IMR-90 (cell line): Measurements from ENCODE around the gene CCL2.

ENCODE experiments used
- CEBPB ChIP-seq: IDR thresholded peaks from 2 replicates; pipeline ENCODE4 v1.6.1; 2012; ENCODE audit warnings: low read depth, low read length, improper control_type of control experiment
- CTCF ChIP-seq: conservative IDR thresholded peaks from 2 replicates; pipeline ENCODE4 v1.5.1; 2012; ENCODE audit warnings: mild to moderate bottlenecking, low read depth, low read length, improper control_type of control experiment
- POLR2A ChIP-seq: IDR thresholded peaks from 2 replicates; pipeline ENCODE4 v1.6.1; 2012; ENCODE audit warnings: mild to moderate bottlenecking, low read depth, low read length
- RFX5 ChIP-seq: IDR thresholded peaks from 2 replicates; pipeline ENCODE4 v1.8.0; 2012; ENCODE audit warnings: low read depth, mild to moderate bottlenecking, low read length, moderate library complexity
- SMC3 ChIP-seq: fragments of 150-350 bp; IDR thresholded peaks from 2 replicates; pipeline ENCODE4 v1.6.1; 2016; ENCODE audit warnings: low read depth, mild to moderate bottlenecking, antibody characterized with exemption, low read length, moderate library complexity
- TF ChIP-seq, protein P1 (sequence below): fragments of 150-350 bp; IDR thresholded peaks from 2 replicates; pipeline ENCODE4 v1.6.1; 2017; ENCODE audit warnings: mild to moderate bottlenecking, antibody characterized with exemption, low read length, low read depth

GRCh38 chr17:34205401-34205800 is 49.7 kb upstream of the CCL2 start:
- TF ChIP-seq, protein P1, sequence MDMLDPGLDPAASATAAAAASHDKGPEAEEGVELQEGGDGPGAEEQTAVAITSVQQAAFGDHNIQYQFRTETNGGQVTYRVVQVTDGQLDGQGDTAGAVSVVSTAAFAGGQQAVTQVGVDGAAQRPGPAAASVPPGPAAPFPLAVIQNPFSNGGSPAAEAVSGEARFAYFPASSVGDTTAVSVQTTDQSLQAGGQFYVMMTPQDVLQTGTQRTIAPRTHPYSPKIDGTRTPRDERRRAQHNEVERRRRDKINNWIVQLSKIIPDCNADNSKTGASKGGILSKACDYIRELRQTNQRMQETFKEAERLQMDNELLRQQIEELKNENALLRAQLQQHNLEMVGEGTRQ = no peak
- TF ChIP-seq CTCF (no peak), CEBPB (no peak), RFX5 (no peak), SMC3 (no peak), POLR2A (no peak)
